HL-60/S4 treated with phorbol 12-myristate 13-acetate at 8.2 ng/mL for 4 days and 3 days (cell line): ENCODE measurements around the gene ZNF366.

Experiments
- in situ Hi-C: fragments of 300-500 bp; cut with MboI; formaldehyde crosslinking; loops from 2 replicates; pipeline ENCODE4 v1.15.0; 2022; ENCODE audit warnings: low sequenced_read_pairs

ZNF366 gene

DNA sequence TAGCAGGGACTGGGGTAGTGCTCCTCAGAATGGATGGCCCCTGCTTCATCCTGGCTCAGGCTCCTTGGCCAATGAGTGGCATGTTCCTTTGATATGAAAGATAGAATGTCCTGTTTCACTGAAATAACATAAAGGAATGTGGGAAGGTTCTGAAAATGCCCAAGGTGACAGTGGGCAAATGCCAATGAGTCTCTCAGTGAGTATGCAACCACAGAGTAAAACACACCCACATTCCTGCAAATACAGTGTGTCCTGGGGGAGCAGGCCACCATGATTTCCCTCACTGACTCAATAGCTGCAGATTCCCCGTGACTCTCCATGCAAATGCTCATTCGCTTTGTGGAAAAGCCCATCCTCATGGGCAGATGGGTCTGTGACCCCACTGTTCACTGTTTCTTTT lies 36.4 kb downstream of the ZNF366 start:
- in situ Hi-C loops: no loop called here

DNA sequence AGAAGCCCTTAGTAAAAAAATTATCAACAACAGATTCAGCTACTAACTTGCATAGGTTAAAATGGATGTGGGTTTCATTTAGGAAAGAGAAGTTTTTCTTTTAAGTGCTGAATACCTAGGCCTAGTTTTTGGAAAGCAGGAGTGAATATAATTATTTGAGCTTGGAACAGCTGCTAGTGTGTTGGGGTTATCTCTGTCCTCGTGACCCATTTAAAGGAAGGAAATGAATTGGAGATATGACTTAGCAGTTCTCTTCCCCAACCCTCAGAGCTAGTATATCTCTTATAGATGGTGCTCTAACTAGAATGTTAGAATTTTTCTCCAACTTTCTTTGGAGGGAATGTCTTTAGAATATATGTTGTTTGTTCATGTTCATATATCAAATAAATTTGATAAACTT lies 38.6 kb downstream of the ZNF366 start:
- in situ Hi-C loops: no loop called here

DNA sequence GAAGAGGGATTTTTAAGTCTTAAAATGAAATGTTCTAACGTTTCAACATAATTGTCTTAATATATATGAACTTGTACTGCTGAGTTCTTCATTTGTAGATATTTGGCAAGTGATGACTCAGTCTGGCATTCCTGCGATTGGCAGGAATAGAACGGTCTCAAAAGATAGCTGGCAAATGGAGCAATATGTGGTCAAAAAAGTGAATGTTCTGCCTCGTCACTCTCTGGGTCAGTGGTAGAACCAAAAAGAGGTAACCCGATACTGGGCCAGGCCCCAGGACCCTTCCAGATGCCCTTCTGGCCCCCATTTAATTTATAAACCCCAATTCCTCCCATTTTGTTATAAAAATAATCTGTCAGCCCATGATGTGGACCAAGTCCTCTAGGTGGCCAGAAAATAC lies 39.2 kb downstream of the ZNF366 start:
- in situ Hi-C loops: no loop called here

DNA sequence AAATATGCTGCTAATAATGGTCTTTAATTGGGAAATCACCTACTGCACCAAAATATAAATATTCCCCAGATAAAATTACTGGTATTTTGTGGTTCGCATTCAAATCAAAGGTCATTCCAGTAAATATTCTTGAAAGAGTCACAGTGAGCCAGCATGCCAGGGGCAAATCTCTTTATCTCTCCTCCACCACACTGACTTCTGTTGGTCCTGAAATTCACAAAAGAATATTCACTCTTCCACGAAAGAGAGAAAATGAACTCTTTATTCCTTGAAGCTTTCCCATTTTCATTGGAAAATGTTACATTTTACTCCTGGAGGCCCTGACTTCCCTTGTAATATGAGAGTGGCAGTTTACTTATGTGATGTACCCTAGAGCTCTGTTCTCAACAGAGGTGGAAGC lies 39.7 kb downstream of the ZNF366 start:
- in situ Hi-C loops: no loop called here

DNA sequence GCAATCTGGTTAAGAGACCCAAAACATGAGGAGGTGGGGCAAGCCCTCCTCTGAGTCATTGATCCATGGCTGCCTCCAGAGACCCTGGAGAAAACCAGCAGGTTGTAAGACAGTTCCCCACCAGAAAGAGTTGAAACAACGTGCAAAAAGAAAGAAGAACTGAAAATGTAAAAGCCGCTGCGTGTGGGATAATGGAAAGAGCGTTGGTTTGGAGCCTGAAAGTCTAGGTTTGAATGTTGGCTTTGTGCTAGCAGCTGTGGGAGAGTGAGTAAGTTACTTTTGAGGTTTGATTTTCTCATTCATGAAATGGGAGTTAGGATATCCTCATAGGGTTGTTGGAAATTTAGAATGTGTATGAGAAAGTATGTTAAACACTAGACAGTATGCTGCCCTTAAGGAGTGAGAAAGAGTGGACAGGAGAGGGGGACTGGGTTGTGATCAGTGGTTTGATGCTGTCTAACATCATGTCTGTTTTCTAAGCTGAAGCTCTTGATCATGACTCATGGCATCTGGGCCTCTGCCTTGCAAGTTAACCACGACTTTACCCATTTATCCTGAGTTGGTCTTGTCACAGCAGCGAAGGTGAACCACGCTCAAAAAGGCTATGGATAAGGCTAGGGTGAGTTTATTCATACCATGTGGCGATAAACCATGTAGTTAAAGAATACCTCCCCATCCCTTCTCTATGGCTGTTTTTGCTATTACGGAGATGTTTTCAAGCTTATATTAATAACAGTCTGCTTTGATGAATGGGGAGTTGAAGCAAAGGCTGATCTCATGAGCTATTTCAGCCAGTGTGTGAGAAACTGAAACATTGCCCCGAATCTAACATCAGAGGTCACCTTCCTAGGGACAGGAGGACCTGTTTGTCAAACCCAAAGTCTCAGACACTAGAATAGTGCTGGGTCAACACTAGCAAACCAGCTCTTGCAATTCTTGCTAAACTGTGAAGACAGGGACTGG lies 41.3 kb downstream of the ZNF366 start:
- in situ Hi-C loops: no loop called here

DNA sequence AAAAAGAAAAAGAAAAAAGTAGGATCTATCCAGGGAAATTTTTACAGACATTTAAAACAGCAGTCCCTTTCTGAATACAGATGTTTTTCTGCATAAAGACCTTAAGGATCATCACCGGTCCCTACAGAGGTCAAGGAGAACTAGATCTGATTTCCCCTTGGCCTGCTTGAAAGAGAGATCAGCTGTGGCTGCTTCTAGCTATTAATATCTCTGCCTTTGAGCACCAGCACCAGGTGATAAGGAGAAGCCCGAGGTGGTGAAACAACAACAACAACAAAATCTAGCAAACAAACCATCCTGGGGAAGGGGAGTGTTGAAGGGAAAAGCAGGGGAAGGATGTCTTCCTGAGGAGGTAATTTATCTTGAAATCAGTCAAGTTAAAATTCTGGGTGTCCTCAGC lies 42.1 kb downstream of the ZNF366 start:
- in situ Hi-C loops: no loop called here

DNA sequence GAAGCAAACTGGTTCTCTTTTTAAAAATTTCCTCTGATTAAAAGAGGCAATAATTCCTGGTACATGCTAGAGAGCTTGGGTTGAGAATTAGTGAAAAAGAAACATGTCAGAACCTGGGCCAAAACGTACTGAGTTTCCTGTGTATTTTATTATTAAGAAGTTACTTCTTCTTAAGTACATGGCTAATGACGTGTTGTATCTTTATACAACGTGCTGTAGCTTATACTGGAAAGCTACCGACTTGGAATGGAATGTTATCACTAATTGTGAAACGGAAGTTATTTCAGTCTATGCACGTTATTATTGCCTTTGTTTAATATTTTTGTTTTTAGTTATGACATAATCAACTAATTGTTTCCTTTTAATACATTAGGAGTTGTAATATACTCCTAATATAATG lies 43.1 kb downstream of the ZNF366 start:
- in situ Hi-C loops: no loop called here

DNA sequence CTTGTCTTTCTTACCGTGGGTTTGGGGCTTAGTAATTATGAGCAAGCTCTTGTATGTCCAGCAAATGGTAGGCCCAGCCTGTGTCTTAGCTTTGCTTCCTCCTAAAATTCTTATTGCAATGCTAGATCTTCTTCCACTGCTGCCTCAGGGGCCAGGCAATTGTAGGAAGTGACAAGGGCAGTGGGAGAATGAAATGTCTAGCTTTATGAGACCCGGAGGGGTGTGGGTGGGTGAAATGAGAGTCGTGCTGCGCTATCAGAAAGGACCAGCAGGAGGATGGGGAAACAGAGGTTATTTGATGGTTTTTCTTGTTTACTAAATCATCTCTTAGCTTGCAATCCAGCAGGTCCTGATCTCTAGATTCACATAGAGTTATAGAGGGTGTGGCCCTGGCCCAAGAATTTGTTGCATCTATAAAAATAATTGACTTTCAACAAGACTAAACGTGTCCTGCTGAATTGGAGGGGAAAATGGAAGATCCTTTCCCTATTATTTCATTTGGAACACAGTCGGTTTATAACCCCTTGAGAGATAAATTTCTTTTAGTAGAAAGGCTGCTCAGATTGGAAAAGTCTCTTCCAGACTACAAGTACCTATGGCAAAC lies 43.7 kb downstream of the ZNF366 start:
- in situ Hi-C loops: no loop called here

DNA sequence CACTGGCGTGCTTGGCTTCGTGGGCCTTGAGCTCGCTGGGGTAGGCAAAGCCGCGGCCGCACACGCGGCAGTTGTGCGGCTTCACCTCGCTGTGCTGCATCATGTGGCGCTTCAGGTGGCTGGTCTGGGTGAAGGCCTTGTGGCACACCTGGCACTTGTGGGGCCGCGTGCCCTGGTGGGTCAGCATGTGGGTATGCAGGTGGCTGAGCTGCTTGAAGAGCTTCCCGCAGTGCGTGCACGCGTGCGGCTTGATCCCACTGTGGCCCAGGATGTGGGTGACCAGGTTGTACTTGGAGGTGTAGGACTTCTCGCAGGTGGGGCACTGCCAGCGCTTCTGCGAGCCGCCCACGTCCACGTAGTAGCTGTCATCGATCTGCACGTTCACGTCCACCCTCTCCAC lies 46.8 kb downstream of the ZNF366 start:
- in situ Hi-C loops: no loop called here

DNA sequence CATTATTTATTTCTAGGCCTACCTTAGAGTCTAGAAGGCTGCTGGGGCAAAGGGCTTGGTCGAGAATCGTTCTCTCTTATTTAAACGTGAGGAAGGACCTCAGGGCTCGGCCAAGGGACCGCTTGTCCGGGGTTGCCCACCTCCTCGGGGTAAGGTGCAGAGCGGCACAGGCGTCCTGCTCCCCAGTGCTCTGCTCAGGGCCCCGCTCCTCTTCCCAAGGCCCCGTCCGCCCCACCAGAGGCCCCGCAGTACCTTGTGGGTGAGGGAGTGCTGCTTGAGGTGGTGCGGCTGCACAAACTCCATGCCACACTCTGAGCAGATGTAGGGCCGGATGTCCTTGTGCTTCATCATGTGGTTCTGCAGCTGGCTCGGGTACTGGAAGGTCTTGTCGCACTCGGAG lies 47.3 kb downstream of the ZNF366 start:
- in situ Hi-C loops: no loop called here

DNA sequence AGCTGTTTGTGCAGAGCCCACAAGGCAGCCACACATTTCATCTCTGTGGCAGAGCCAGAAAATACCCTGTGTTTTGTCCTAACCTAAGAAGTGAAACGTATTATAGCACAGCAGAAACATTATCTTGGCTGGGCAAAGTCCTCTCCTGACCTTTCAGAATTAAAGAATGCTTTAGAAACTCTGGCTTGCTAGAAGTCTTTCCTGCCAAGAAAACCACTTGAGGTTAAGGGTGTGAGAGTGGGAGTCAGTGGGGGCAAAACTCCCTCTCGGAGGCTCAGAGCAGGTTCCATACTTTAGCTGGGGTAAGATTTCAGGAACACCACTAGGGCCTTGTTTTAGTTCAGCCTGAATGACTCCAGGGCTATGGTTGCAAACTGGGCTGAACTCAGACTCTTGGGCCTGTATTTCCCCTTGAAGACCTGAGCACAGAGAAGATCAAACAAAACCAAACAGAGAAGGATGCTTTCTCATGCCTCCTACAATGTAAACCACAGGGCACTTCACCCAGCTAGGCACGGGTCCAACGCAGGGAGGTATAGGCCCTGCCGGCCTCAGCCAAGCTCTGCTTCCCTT lies 48.0 kb downstream of the ZNF366 start:
- in situ Hi-C loops: no loop called here

DNA sequence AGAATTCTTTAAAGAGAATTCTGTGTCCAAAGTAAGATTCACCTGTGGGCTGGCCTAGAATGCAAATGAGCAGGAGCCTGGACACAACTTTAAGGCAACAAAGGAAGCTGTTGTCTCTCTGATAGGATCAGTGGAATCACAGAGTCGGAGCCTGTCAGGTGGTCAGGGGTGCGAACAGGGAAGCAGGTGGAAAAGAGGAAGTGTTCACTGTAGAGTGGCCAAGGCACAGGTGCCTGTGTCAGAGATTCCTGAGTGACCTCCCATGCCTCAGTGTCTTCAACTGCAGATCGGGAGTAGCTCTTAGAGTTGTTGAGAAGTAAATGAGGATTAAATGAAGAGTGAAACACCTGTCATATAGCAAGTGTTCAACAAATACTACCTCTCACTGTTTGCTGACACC lies 48.8 kb downstream of the ZNF366 start:
- in situ Hi-C loops: no loop called here

DNA sequence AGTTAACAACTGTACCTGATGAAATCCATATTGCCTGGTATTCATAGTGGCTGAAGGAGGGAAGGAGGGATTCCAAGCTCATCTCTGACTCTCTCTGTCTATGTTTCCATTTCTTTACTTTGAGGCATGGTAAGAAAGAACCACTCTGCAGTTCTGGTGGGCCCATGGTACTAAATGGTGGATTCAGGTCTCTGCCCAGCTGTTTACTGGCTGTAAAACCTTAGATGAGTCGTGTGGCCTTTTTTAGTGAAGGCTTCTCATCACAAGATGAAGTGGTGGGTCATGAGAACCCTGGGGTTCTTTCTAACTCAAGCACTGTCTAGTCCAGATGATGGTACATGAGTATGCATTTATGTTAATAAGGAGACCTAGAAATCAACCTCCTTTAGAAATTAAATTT lies 49.7 kb downstream of the ZNF366 start:
- in situ Hi-C loops: no loop called here

DNA sequence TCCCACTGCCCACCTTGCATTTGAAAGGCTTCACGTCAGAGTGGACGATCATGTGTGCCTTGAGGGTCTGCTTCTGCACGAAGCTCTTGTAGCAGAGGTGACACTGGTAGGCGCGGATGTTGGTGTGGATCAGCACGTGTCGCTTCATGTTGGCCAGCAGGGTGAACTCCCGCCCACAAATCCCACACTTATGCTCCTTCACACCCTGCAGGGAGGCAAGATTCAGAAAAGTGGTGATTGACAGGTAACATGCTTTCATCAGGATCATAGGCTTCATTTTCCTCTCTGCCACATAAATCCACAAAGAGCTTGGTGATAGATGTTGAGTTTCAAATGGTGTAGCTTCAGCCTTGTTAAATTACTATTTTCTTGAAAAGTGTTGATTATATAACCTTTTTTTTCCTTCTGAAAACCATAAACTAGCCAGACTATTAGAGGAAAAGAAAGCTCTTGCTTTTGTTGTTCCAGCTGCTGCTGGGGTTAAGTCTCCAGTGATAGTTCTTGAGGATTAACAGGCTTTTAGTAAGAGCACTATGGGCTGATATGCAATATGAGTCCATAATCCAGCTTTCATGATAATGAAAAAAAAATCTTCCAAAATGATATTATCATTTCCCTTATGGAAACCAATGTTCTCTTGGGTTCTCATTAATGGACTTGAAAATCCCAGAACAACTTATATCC lies 50.7 kb downstream of the ZNF366 start:
- in situ Hi-C loops: no loop called here

DNA sequence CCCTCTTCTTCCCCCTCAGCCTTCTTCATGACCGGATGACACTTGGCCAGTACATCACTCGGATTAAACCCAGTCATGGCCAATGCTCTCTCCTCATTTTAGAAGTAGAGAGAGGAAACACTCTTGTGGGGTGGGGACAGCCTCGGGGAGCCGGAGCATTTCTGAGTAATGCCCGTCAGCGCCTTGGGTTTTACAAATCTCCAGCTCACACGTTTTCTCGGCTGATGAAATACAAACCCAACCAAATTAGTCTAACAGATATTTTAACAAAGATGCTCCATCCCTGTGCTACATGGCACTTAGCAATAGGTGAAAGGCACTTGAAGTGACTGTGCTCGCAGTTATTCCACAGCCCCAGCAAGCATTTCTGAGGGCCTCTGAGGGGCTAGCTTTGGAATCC lies 51.7 kb downstream of the ZNF366 start:
- in situ Hi-C loops: no loop called here

DNA sequence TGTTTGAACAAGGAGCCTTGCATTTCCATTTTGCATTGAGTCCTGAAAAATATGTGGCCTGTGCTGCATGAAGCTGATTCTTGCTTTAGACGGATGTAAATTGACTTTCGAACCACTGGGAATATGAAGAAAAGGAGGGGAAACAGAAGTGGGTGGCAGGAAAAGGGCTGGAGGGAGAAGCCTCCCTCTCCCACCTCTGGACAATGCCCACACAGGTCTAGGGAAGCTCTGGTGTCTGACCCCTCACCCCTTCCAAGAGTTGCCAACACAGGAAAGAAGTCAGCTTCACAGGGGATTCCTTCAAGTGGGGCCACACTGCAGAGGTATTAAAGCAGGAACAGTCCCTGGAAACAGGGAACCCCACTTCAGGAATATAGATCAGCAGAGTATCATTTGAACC lies 52.2 kb downstream of the ZNF366 start:
- in situ Hi-C loops: no loop called here

DNA sequence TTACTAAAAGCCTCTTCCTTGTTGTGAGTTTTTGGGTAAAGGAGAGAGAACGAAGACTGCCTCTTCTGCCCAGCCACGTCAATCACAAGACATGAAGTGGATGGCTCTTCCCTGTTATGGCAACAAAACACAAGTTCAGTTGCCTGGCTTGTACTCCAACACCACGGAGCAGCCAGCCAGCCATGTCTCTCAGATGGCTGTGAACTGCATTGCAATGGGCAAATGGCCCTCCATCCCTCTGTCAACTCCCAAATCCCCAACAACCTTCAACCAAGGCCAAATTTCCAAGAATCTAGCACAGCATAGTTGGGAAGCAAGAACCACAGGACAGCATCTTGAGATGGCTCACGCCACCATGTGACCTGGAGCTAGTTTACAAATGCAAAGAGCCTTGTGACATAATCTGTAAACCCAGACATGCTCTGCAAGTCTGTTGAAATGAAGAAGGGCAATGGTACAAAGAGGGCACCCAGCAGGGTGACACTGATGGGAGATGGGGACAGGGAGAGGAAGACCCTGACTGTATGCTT lies 53.9 kb downstream of the ZNF366 start:
- in situ Hi-C loops: no loop called here

DNA sequence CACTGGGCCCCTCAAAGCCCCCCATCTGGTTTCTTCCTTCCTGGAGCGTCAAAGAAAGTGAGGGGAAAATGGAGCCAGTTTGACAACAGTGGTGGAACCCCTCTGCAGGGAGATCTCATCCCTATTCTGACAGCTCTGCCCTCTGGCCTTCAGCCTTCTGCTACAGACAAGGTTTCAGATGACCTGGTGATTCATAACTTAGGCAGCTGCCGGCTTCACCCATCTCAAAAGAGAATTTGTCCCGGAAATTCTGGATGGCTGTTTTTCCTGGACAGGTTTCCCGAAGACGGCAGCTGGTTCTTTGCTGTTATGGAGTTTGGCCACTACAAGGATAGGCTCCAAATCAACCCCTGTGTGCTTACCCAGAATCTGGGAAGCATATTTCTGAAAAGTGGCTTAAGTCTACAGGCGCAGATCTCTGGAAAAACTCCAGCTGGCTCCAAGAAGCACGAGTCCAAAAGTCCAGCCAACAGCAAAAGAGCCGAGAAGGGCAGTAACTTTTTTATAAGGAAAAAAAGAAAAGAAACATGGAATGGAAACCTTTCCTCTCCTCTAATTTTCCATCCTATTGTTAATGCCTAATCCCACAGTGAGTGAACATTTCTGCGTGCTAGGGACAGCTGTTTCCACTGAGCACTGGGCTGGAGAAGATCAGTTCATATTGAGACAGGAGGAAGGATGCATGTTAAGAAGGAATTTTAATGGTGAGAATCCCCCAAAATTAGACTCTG lies 54.5 kb downstream of the ZNF366 start:
- in situ Hi-C loops: no loop called here

DNA sequence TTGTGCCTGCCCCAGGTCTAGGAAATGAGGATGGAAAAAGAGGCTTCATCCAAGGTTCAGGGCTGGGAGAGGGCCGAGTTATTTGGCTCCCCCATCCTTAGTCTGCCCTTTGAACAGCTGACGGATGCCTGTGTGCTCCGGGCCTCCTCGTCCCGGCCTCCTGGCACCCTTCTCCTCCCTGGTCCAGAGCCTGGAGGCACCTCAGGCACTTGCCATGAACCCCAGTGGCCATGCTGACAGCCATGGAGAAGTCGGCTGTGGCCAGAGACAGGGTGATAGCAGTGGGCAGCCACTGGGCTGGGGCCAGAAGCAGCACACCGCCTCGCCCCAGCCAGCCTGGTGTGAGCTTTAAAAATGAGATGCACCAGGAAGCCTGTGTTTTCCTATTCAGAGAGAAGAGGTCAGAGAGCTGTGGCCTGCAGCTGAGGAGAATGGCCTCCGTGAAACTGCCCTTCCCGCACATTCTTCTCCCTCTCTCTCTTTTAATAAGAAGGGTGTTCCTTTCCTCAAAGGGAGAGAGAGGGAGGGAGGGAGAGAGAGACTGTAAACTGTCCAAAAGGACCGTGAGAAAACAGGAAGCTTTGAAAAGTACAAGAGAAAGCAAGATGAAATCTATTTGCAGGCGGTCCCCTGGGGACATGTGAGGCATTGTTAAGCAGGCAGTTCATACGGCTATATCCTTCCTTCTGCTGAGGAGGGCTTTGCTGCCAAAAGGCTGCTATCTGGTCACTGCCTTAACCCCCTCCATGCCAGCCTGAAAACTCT lies 55.3 kb downstream of the ZNF366 start:
- in situ Hi-C loops: no loop called here

DNA sequence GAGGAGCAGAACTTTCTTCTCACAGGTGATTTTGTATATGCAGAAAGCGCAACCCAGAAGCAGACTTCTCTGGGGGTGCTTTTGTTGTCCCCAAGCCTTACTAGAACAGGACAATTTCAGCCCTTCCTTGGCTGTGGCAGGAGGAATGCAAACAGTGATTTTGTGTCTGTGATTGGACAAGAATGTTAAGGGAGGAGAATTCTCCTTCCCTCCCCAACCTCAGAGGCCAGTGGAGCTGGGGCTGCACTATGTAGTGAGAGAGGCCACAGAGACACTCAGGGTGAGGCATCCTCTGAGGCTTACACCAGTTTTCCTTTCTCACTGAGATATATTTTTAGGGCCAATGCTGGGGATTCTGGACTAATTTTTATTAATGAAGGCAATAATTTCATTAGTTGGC lies 58.8 kb downstream of the ZNF366 start:
- in situ Hi-C loops: no loop called here
